K562 (cell line): Measurements from ENCODE around the gene ZNF792. TPM values are rescaled to one million over a fixed set of nuclear protein-coding genes. Genes with fewer than 3 reads are reported as not detected.

Source experiments
- ATAC-seq: fragments of 200-7000 bp; cut with Tn5 transposase; 3 replicates; pipeline ENCODE4 v1.9.1; 2020; ENCODE audit warnings: moderate library complexity
- BruUV-seq: library from RNA; stranded (reverse); fragments of 400-500 nt; replicated peaks from 2 replicates; lab custom pipeline; 2021; lab: Mats Ljungman, UMichigan
- CTCF ChIA-PET: fragments of 300-600 bp; formaldehyde crosslinking; extraction: SDS; loops from one replicate; lab custom pipeline; 2021; ENCODE audit warnings: low intra/inter-chr PET ratio; lab: Yijun Ruan, JAX
- POLR2A ChIA-PET: fragments of 300-600, 350-650 bp; sonication (Branson Sonifier 250); formaldehyde crosslinking; extraction: SDS; loops from one replicate; lab custom pipeline; 2021; ENCODE audit warnings: antibody characterized with exemption, inconsistent platforms; lab: Yijun Ruan, JAX
- DNase-seq, 4 experiments: peaks; one replicate each; pipeline versions ENCODE4 v3.0.0 to v3.0.0-alpha.2; 2011 to 2018; ENCODE audit warnings: low spot score in 3 of 4, mixed read lengths in 3 of 4; ENCODE audit errors: extremely low read depth in 1 of 4
- FAIRE-seq: peaks from 2 replicates; lab custom pipeline; 2011; peaks lifted over from hg19 to GRCh38; lab: Jason Lieb, UNC
- H2AFZ ChIP-seq: 2 replicates; pipeline ENCODE4 v1.6.0; 2011; ENCODE audit warnings: low read depth, low read length, control low read depth, inconsistent platforms
- H3K27ac ChIP-seq: fragments of 200-600 bp; 3 replicates; pipeline ENCODE4 v1.8.0; 2011; ENCODE audit warnings: low read depth, mild to moderate bottlenecking, control low read depth, inconsistent platforms, low read length, moderate library complexity, mixed read lengths; ENCODE audit errors: extremely low read depth
- H3K27me3 ChIP-seq, 2 experiments: fragments of 300-600 bp in 1 of 2; 2 replicates in 1 of 2; 3 replicates in 1 of 2; pipeline versions ENCODE4 v1.6.0 to v1.8.0; 2011; ENCODE audit warnings: inconsistent platforms in 2 of 2, low read length in 2 of 2, mild to moderate bottlenecking in 1 of 2, mixed read lengths in 1 of 2, moderate library complexity in 1 of 2; ENCODE audit not compliant: control insufficient read depth in 2 of 2, insufficient read depth in 2 of 2
- H3K36me3 ChIP-seq: fragments of 300-600 bp; 3 replicates; pipeline ENCODE4 v1.8.0; 2011; ENCODE audit warnings: mild to moderate bottlenecking, low read length, inconsistent platforms; ENCODE audit not compliant: control insufficient read depth, insufficient read depth
- H3K4me1 ChIP-seq, 2 experiments: fragments of 200-600 bp in 1 of 2; replicated peaks in 1 of 2; 2 replicates in 1 of 2; 3 replicates in 1 of 2; pipeline versions ENCODE4 v1.5.1 to v1.8.0; 2011; ENCODE audit warnings: inconsistent platforms in 2 of 2, low read length in 2 of 2, mild to moderate bottlenecking in 1 of 2, mixed read lengths in 1 of 2, moderate library complexity in 1 of 2; ENCODE audit not compliant: control insufficient read depth in 2 of 2, insufficient read depth in 2 of 2
- H3K4me2 ChIP-seq: 2 replicates; pipeline ENCODE4 v1.6.1; 2011; ENCODE audit warnings: low read length, control low read depth, inconsistent platforms, mixed read lengths; ENCODE audit not compliant: insufficient read depth
- H3K4me3 ChIP-seq: fragments of 200-600 bp; sonication (generic), shearing (Covaris generic); 2 replicates; pipeline ENCODE4 v1.5.1; 2016; ENCODE audit warnings: control low read depth, inconsistent platforms
- H3K79me2 ChIP-seq: fragments of 200-600 bp; 3 replicates; pipeline ENCODE4 v1.8.0; 2011; ENCODE audit warnings: low read length, inconsistent platforms; ENCODE audit not compliant: control insufficient read depth, insufficient read depth
- H3K9ac ChIP-seq, 2 experiments: 2 replicates each; pipeline versions ENCODE4 v1.6.0 to v1.6.1; 2011; ENCODE audit warnings: low read depth in 2 of 2, low read length in 2 of 2, control low read depth in 1 of 2, inconsistent platforms in 1 of 2, mild to moderate bottlenecking in 1 of 2, mixed read lengths in 1 of 2; ENCODE audit not compliant: insufficient read depth in 1 of 2
- H3K9me1 ChIP-seq: one replicate; pipeline ENCODE4 v1.6.0; 2011; ENCODE audit warnings: inconsistent platforms, mild to moderate bottlenecking, low read length, moderate library complexity; ENCODE audit not compliant: control insufficient read depth, insufficient read depth
- H3K9me3 ChIP-seq: replicated peaks from 2 replicates; pipeline ENCODE4 v1.5.1; 2011; ENCODE audit warnings: low read depth, low read length, inconsistent platforms; ENCODE audit not compliant: control insufficient read depth, insufficient read depth
- H4K20me1 ChIP-seq: replicated peaks from 2 replicates; pipeline ENCODE4 v1.6.1; 2011; ENCODE audit warnings: low read length, inconsistent platforms, mixed read lengths; ENCODE audit not compliant: control insufficient read depth, insufficient read depth
- ARNT ChIP-seq, 2 experiments: fragments of 450-650 bp; IDR thresholded peaks; 2 replicates each; pipeline ENCODE4 v1.6.1; 2016; ENCODE audit warnings: mild to moderate bottlenecking in 1 of 2
- CBX3 ChIP-seq, 2 experiments: IDR thresholded peaks; 1 replicate in 1 of 2; 2 replicates in 1 of 2; pipeline ENCODE4 v1.6.1; 2012; ENCODE audit warnings: inconsistent platforms in 2 of 2, low read length in 2 of 2, borderline replicate concordance in 1 of 2, control low read depth in 1 of 2
- CSDE1 ChIP-seq, 2 experiments: fragments of 450-650 bp; IDR thresholded peaks; 2 replicates each; pipeline ENCODE4 v1.6.1; 2016; ENCODE audit warnings: mild to moderate bottlenecking in 1 of 2
- FOXA3 ChIP-seq, 2 experiments: fragments of 450-650 bp in 1 of 2; sonication (generic) in 1 of 2; formaldehyde crosslinking; IDR thresholded peaks in 1 of 2; conservative IDR thresholded peaks in 1 of 2; 2 replicates each; pipeline versions ENCODE4 v1.4.0 to v1.8.0; 2020 to 2022; ENCODE audit warnings: mild to moderate bottlenecking in 2 of 2, missing genetic modification reagents in 1 of 2
- MCM2 ChIP-seq: fragments of 450-650 bp; IDR thresholded peaks from 2 replicates; pipeline ENCODE4 v1.6.1; 2017; ENCODE audit warnings: low read depth, mild to moderate bottlenecking
- SMARCC2 ChIP-seq: fragments of 450-650 bp; IDR thresholded peaks from 2 replicates; pipeline ENCODE4 v1.6.1; 2017; ENCODE audit warnings: antibody characterized with exemption, moderate library complexity, mild to moderate bottlenecking, low read depth
- ZNF121 ChIP-seq: sonication (generic); formaldehyde crosslinking; conservative IDR thresholded peaks from 2 replicates; pipeline ENCODE4 v1.8.0; 2022; ENCODE audit warnings: missing genetic modification reagents
- ZNF445 ChIP-seq: fragments of 250-450 bp; sonication (Bioruptor Pico); IDR thresholded peaks from 2 replicates; pipeline ENCODE4 v1.4.0; 2020; ENCODE audit warnings: low read depth, mild to moderate bottlenecking, moderate library complexity
- WGBS: fragments of 100-300 bp; shearing (Covaris generic); methylation state at CpG from one replicate; pipeline ENCODE4 v1.1.6; 2016; ENCODE audit warnings: low coverage, mixed read lengths; ENCODE audit not compliant: insufficient coverage; ENCODE audit errors: missing lambda C conversion rate; 5-methylcytosine and 5-hydroxymethylcytosine counted together
- in situ Hi-C: fragments of 300-500 bp; cut with MboI; formaldehyde crosslinking; loops from 4 replicates; pipeline ENCODE4 v1.15.0; 2018; ENCODE audit warnings: inconsistent platforms, mixed read lengths
- intact Hi-C: fragments of 100-400 bp; cut with micrococcal nuclease; formaldehyde crosslinking; loops from 2 replicates; pipeline ENCODE4 v1.14.2; 2022
- polyA plus RNA-seq, 8 experiments: library from polyadenylated mRNA; depleted of rRNA in 4 of 8; stranded (reverse) in 5 of 8; unstranded in 3 of 8; fragments of >200 nt; fragmentation: Nextera tagmentation in 2 of 8; fragmentation: Illumina TruSeq in 1 of 8; extraction: Ambion mirVana in 2 of 8; extraction: Trizol in 1 of 8; gene quantifications; 2 replicates each; pipeline versions ENCODE4 v1.2.1 to v1.2.3, GENCODE V29; 2011 to 2014; ENCODE audit warnings: inconsistent platforms in 1 of 8, missing spikeins in 1 of 8
- total RNA-seq, 7 experiments: library from RNA; depleted of rRNA in 6 of 7; stranded (reverse); fragments of >200 nt in 6 of 7; fragmentation: Illumina TruSeq in 2 of 7; extraction: Trizol in 2 of 7; gene quantifications; 2 replicates each; pipeline versions ENCODE4 v1.2.1 to v1.2.3, GENCODE V29; 2011 to 2021; ENCODE audit warnings: low replicate concordance in 1 of 7

The ZNF792 gene
- total and polyA plus RNA-seq, 9 of the 15 experiments (the other 6 are each of a cell fraction or from before 2014, with no cell fraction given), result 3.3 to 16.5 (median 10.4) TPM

DNA sequence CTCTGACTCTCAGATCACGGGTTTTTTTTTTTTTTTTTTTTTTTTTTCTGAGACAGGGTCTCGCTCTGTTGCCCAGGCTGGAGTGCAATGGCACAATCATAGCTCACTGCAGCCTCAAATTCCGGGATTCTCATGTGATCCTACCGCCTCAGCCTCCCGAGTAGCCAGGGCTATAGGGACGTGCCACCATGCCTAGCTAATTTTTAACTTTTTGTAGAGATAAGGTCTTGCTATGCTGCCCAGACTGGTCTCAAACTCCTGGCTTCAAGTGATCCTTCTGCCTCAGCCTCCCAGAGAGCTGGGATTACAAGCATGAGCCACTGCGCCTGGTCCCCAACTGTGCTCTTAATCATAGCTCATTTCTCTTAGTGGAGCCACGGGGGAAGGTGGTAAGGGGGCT, 31.5 kb upstream of the ZNF792 start:
- BruUV-seq, result no TSS peak
- DNase-seq (no peak), ATAC-seq (no peak), FAIRE-seq (no peak)
- no peak overlapping the region for H3K4me3 ChIP-seq
- TF ChIP-seq ZNF121 (CRISPR knock-in tag) (peak; percentile 88), SMARCC2 (no peak), CSDE1 (IDR thresholded peaks at IDR 0.05) (no peak)
- no peaks in the 10 kb centered on the region for H4K20me1 ChIP-seq
- H3K27me3 ChIP-seq, result peaks cover 0 to 4% of the 10 kb centered on the region in 2 experiments; a peak in 1 of 5 replicates
- intact Hi-C loops (no loop called here), in situ Hi-C loops (no loop called here)
- H3K4me1 ChIP-seq, result peaks cover 8 to 19% of the 10 kb centered on the region in 2 experiments; a peak in 4 of 5 replicates
- no peaks in the 10 kb centered on the region for H3K9me1 ChIP-seq
- no peak overlapping the region for H3K4me2 ChIP-seq
- H3K9ac ChIP-seq, result no peak overlapping the region
- POLR2A ChIA-PET, result no interaction called here
- 60% methylated on average over 7 of the region's 8 CpGs for WGBS
- H2AFZ ChIP-seq, result no peak overlapping the region
- CTCF ChIA-PET, result no interaction called here
- no peaks in the 10 kb centered on the region for H3K36me3 ChIP-seq
- no peak overlapping the region for H3K27ac ChIP-seq
- 0 out of 2 replicates have a peak, but pooled peaks cover 2% of the 10 kb centered on the region for H3K9me3 ChIP-seq
- peaks cover 9% of the 10 kb centered on the region for H3K79me2 ChIP-seq

DNA sequence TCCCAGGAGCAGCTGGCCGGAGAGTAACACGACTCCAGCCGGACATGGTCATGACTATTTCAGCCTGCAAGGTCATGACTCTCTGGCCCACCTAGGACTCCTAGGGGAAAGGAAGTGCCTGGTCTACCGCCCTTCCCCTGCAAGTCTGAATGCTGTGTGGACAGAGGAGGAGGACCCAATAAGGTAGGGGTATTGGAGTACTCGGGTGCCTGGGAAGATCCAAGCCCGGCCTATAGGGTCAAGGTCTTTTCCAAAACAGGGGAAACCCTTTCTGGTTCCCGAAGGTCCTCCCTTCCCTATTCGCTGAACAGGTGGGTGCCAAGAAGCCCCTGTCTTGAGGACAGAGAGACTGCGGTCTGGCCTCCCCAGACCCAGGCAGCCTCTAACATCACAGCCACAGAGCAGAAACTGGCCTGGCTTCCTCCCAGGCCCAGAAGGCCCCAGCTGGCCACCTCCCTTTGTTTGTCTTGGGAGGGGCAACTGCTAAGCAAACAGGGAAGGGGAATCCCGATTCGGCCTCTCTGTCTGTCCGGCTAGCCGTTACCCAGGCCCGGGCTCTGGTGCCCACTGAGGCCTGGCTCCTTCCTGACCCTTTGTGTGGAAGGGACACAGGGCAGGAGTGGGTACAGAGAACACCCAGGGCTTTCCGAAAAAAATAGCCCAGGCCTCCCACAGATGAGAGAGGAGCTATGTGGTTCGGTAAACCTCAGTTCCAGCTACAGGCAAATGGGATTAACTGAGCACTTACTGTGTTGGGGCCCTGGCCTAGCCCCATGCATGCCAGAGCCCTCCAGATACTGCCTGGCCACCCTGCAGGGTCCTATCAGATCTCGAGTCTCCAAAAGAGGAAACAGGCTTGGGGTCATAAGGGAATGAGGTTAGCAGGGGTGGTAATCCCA, 30.9 kb upstream of the ZNF792 start:
- Histone ChIP-seq H3K9ac (peak overlapping the region in 1 of 2 experiments; percentile 50; a peak in 1 of 4 replicates), H3K4me2 (no peak overlapping the region), H3K27ac (no peak overlapping the region), H3K9me1 (no peaks in the 10 kb centered on the region), H3K4me1 (peaks cover 8 to 17% of the 10 kb centered on the region in 2 experiments; a peak in 4 of 5 replicates), H4K20me1 (no peaks in the 10 kb centered on the region), H3K79me2 (peaks cover 4% of the 10 kb centered on the region; the same call in 1 of the 3 replicates), H2AFZ (peak overlapping the region; percentile 49), H3K9me3 (0 out of 2 replicates have a peak, but pooled peaks cover 2% of the 10 kb centered on the region), H3K36me3 (no peaks in the 10 kb centered on the region), H3K4me3 (no peak overlapping the region), H3K27me3 (peaks cover 0 to 7% of the 10 kb centered on the region in 2 experiments; a peak in 1 of 5 replicates)
- peak; percentile 39; the same call in 1 of the 2 replicates for TF ChIP-seq ZNF445 (CRISPR knock-in tag)
- TF ChIP-seq FOXA3 (CRISPR knock-in tag; conservative IDR thresholded peaks at IDR 0.05 in 1 of 2, IDR thresholded peaks at IDR 0.05 in 1 of 2), result peak in 1 of 2 experiments; percentile 75; a peak in 2 of 4 replicates
- TF ChIP-seq ARNT (IDR thresholded peaks at IDR 0.05), result no peak
- TF ChIP-seq CBX3 (IDR thresholded peaks at IDR 0.05; ENCODE audit: borderline replicate concordance in 1 of 2, low read length in 2 of 2), result 0 out of 3 replicates have a peak, but pooled peaks of 1 of the 2 experiments have one; percentile 5
- no peak for TF ChIP-seq MCM2
- 57% methylated on average over 14 of the region's 17 CpGs for WGBS
- intact Hi-C loops, result no loop called here
- CTCF ChIA-PET, result no interaction called here
- FAIRE-seq (peak; percentile 40), DNase-seq (no peak), ATAC-seq (no peak)
- BruUV-seq, result no TSS peak
- POLR2A ChIA-PET, result no interaction called here
- in situ Hi-C loops, result no loop called here
